Activated CD4-positive, alpha-beta T cell treated with anti-CD3 and anti-CD28 coated beads, Interleukin-2, amount 10 ng/mL, durations not matched to agents 24 days and 14 days (primary cell): ENCODE results near the gene MRTFA. TPM values are rescaled to one million over a fixed set of nuclear protein-coding genes. Genes with fewer than 3 reads are reported as not detected.

Experiments
- DNase-seq: peaks from one replicate; pipeline ENCODE4 v3.0.0; 2022
- H3K27ac Mint-ChIP-seq: one replicate; pipeline ENCODE4 v1.8.0; 2022; ENCODE audit warnings: mild to moderate bottlenecking, mixed read lengths
- H3K27me3 Mint-ChIP-seq: one replicate; pipeline ENCODE4 v1.8.0; 2022; ENCODE audit warnings: mixed read lengths
- H3K36me3 Mint-ChIP-seq: one replicate; pipeline ENCODE4 v1.8.0; 2022; ENCODE audit warnings: low read depth, mild to moderate bottlenecking, mixed read lengths
- H3K4me1 Mint-ChIP-seq: one replicate; pipeline ENCODE4 v1.8.0; 2021; ENCODE audit warnings: mixed read lengths
- H3K4me3 Mint-ChIP-seq: one replicate; pipeline ENCODE4 v1.8.0; 2022; ENCODE audit warnings: mild to moderate bottlenecking, moderate library complexity, mixed read lengths
- H3K9me3 Mint-ChIP-seq: one replicate; pipeline ENCODE4 v1.8.0; 2021; ENCODE audit warnings: mixed read lengths
- intact Hi-C: fragments of 100-400 bp; cut with micrococcal nuclease; formaldehyde crosslinking; loops from one replicate; pipeline ENCODE4 v1.15.1; 2023
- total RNA-seq: library from RNA; stranded (reverse); gene quantifications from 2 replicates; pipeline ENCODE4 v1.2.3, GENCODE V29; 2022

MRTFA gene
- total RNA-seq, 1 donor from 2014 or later, result 51.7 TPM

- intact Hi-C loops, result loop anchor here (1.0 kb wide), 1 partner anchor 17 kb away; no protein-coding TSS in a partner anchor
- Mint-ChIP-seq H3K27me3 (no peaks in the 10 kb centered on the region), H3K4me3 (peak overlapping the region; percentile 69), H3K27ac (peak overlapping the region; percentile 84), H3K36me3 (peaks cover 43% of the 10 kb centered on the region), H3K9me3 (no peaks in the 10 kb centered on the region), H3K4me1 (peaks cover 41% of the 10 kb centered on the region)
- DNase-seq, result no peak
These were observed 234.5 kb downstream of the MRTFA start for GRCh38 chr22:40401981-40402406.

GRCh38 chr22:40401532-40401931 lies 235.0 kb downstream of the MRTFA start:
- intact Hi-C loops, result loop anchor here (1.0 kb wide), 1 partner anchor 16 kb away; no protein-coding TSS in a partner anchor
- H3K4me1 Mint-ChIP-seq, result peaks cover 42% of the 10 kb centered on the region
- H3K27me3 Mint-ChIP-seq, result no peaks in the 10 kb centered on the region
- DNase-seq, result peak; percentile 80
- peak overlapping the region; percentile 69 for H3K4me3 Mint-ChIP-seq
- H3K9me3 Mint-ChIP-seq, result no peaks in the 10 kb centered on the region
- peak overlapping the region; percentile 84 for H3K27ac Mint-ChIP-seq
- H3K36me3 Mint-ChIP-seq, result peaks cover 44% of the 10 kb centered on the region

GRCh38 chr22:40400159-40400558 lies 236.4 kb downstream of the MRTFA start:
- Mint-ChIP-seq H3K9me3 (no peaks in the 10 kb centered on the region), H3K4me3 (peak overlapping the region; percentile 70)

GRCh38 chr22:40399621-40400020 lies 236.9 kb downstream of the MRTFA start:
- Mint-ChIP-seq H3K27me3 (no peaks in the 10 kb centered on the region), H3K4me3 (peak overlapping the region; percentile 70), H3K4me1 (peaks cover 48% of the 10 kb centered on the region), H3K27ac (no peak overlapping the region), H3K9me3 (no peaks in the 10 kb centered on the region), H3K36me3 (peaks cover 48% of the 10 kb centered on the region)
- no peak for DNase-seq
- intact Hi-C loops, result no loop called here

More at GRCh38 chr22:40400159-40400558, 236.4 kb downstream of the MRTFA start:
- Mint-ChIP-seq H3K36me3 (peaks cover 48% of the 10 kb centered on the region), H3K27ac (peak overlapping the region; percentile 66), H3K27me3 (no peaks in the 10 kb centered on the region), H3K4me1 (peaks cover 48% of the 10 kb centered on the region)
- intact Hi-C loops, result no loop called here
- peak; percentile 86 for DNase-seq

GRCh38 chr22:40397396-40397795 lies 239.1 kb downstream of the MRTFA start:
- Mint-ChIP-seq H3K4me3 (no peak overlapping the region), H3K4me1 (peaks cover 40% of the 10 kb centered on the region), H3K27me3 (no peaks in the 10 kb centered on the region), H3K9me3 (no peaks in the 10 kb centered on the region), H3K36me3 (peaks cover 32% of the 10 kb centered on the region), H3K27ac (peak overlapping the region; percentile 26)
- intact Hi-C loops, result no loop called here
- no peak for DNase-seq

- intact Hi-C loops, result no loop called here
- Mint-ChIP-seq H3K9me3 (no peaks in the 10 kb centered on the region), H3K4me3 (no peak overlapping the region), H3K27ac (no peak overlapping the region), H3K4me1 (peaks cover 39% of the 10 kb centered on the region), H3K36me3 (peaks cover 28% of the 10 kb centered on the region), H3K27me3 (no peaks in the 10 kb centered on the region)
- DNase-seq, result no peak
These were observed 239.6 kb downstream of the MRTFA start for GRCh38 chr22:40396882-40397281.

- Mint-ChIP-seq H3K9me3 (no peaks in the 10 kb centered on the region), H3K4me3 (no peak overlapping the region), H3K4me1 (peaks cover 28% of the 10 kb centered on the region), H3K36me3 (peaks cover 18% of the 10 kb centered on the region), H3K27me3 (no peaks in the 10 kb centered on the region), H3K27ac (no peak overlapping the region)
- DNase-seq, result no peak
- intact Hi-C loops, result no loop called here
These were observed 240.9 kb downstream of the MRTFA start for GRCh38 chr22:40395607-40396006.

GRCh38 chr22:40394607-40395006 lies 241.9 kb downstream of the MRTFA start:
- Mint-ChIP-seq H3K27me3 (no peaks in the 10 kb centered on the region), H3K9me3 (no peaks in the 10 kb centered on the region), H3K4me3 (no peak overlapping the region), H3K27ac (no peak overlapping the region), H3K36me3 (peaks cover 14% of the 10 kb centered on the region), H3K4me1 (peaks cover 20% of the 10 kb centered on the region)
- intact Hi-C loops, result no loop called here
- DNase-seq, result no peak

- Mint-ChIP-seq H3K4me3 (no peak overlapping the region), H3K27me3 (no peaks in the 10 kb centered on the region), H3K27ac (no peak overlapping the region), H3K9me3 (no peaks in the 10 kb centered on the region), H3K4me1 (peaks cover 27% of the 10 kb centered on the region), H3K36me3 (peaks cover 23% of the 10 kb centered on the region)
- no peak for DNase-seq
- intact Hi-C loops, result no loop called here
These were observed 243.9 kb downstream of the MRTFA start for GRCh38 chr22:40392618-40393017.

GRCh38 chr22:40391417-40391816 lies 245.1 kb downstream of the MRTFA start:
- H3K9me3 Mint-ChIP-seq, result no peaks in the 10 kb centered on the region
- intact Hi-C loops, result no loop called here
- no peaks in the 10 kb centered on the region for H3K27me3 Mint-ChIP-seq
- H3K27ac Mint-ChIP-seq, result no peak overlapping the region
- DNase-seq, result no peak
- H3K4me1 Mint-ChIP-seq, result peaks cover 26% of the 10 kb centered on the region
- peaks cover 17% of the 10 kb centered on the region for H3K36me3 Mint-ChIP-seq
- H3K4me3 Mint-ChIP-seq, result no peak overlapping the region

- DNase-seq, result no peak
- H3K4me1 Mint-ChIP-seq, result peaks cover 41% of the 10 kb centered on the region
- H3K27ac Mint-ChIP-seq, result no peak overlapping the region
- intact Hi-C loops, result no loop called here
- H3K36me3 Mint-ChIP-seq, result peaks cover 16% of the 10 kb centered on the region
- no peak overlapping the region for H3K4me3 Mint-ChIP-seq
- H3K9me3 Mint-ChIP-seq, result no peaks in the 10 kb centered on the region
- no peaks in the 10 kb centered on the region for H3K27me3 Mint-ChIP-seq
These were observed 248.3 kb downstream of the MRTFA start for GRCh38 chr22:40388231-40388630.

- Mint-ChIP-seq H3K4me3 (no peak overlapping the region), H3K36me3 (peaks cover 16% of the 10 kb centered on the region), H3K27ac (no peak overlapping the region), H3K27me3 (no peaks in the 10 kb centered on the region), H3K9me3 (no peaks in the 10 kb centered on the region), H3K4me1 (peaks cover 43% of the 10 kb centered on the region)
- intact Hi-C loops, result no loop called here
- no peak for DNase-seq
These were observed 248.8 kb downstream of the MRTFA start for GRCh38 chr22:40387746-40388145.

- Mint-ChIP-seq H3K4me3 (peak overlapping the region; percentile 77), H3K36me3 (peaks cover 23% of the 10 kb centered on the region), H3K4me1 (peaks cover 47% of the 10 kb centered on the region), H3K27me3 (no peaks in the 10 kb centered on the region), H3K9me3 (no peaks in the 10 kb centered on the region), H3K27ac (peak overlapping the region; percentile 89)
- DNase-seq, result peak; percentile 80
- intact Hi-C loops, result loop anchor here (1.0 kb wide), 1 partner anchor 16 kb away; no protein-coding TSS in a partner anchor
These were observed 251.3 kb downstream of the MRTFA start for GRCh38 chr22:40385036-40385782.

- Mint-ChIP-seq H3K27me3 (no peaks in the 10 kb centered on the region), H3K4me1 (peaks cover 46% of the 10 kb centered on the region), H3K4me3 (peak overlapping the region; percentile 11), H3K27ac (peak overlapping the region; percentile 42), H3K9me3 (no peaks in the 10 kb centered on the region), H3K36me3 (peaks cover 21% of the 10 kb centered on the region)
- DNase-seq, result no peak
- intact Hi-C loops, result no loop called here
These were observed 252.6 kb downstream of the MRTFA start for GRCh38 chr22:40383905-40384304.
